ENCODE data around the gene MYO1A.

DNA sequence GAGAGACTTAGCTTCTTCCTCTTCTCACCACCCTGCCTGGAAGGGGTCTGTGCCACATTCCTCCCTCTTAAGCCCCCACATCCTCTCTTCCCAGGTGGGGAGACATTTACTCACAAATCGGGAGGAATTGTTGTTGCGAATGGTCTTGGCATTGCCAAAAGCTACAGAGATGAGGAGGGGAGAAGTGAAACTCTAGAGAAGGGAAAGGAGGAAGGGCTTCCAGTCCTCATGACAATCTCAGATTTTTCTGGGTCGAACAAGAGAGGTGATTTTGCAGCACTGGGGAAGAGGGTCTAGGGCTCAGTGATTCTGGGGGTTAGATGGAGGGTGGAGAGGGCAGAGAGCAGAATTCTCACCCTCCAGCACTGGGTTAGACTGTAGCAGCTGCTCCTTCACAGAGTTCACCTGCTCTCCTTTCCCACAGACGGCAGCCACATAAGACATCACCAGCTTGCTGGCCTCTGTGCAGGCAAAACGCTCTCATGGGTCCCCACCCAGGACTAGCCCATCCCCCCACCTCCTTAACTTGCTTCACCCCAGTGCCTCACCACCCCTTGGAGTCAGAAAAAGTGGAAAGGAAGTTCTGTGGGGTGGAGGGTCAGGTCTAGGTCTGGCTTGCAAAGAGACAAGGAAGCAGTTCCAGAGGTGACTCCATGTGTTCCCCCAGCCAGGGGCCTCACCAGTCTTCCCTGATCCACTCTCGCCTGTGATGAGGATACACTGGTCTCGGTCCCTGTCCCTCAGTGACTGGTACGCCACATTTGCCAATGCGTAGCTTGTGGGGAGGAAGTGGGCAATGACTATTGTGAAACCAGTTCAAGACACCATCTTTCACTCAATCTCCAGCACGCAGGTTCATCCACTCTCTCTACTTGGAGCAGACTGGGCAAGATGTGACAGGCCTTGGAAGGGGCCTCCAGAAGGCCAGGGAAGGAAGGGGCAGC lies 2.7 kb downstream of the MYO1A start:
- TF ChIP-seq POLR2A (IDR thresholded peaks at IDR 0.05), result no peak
- TF ChIP-seq, protein P1, sequence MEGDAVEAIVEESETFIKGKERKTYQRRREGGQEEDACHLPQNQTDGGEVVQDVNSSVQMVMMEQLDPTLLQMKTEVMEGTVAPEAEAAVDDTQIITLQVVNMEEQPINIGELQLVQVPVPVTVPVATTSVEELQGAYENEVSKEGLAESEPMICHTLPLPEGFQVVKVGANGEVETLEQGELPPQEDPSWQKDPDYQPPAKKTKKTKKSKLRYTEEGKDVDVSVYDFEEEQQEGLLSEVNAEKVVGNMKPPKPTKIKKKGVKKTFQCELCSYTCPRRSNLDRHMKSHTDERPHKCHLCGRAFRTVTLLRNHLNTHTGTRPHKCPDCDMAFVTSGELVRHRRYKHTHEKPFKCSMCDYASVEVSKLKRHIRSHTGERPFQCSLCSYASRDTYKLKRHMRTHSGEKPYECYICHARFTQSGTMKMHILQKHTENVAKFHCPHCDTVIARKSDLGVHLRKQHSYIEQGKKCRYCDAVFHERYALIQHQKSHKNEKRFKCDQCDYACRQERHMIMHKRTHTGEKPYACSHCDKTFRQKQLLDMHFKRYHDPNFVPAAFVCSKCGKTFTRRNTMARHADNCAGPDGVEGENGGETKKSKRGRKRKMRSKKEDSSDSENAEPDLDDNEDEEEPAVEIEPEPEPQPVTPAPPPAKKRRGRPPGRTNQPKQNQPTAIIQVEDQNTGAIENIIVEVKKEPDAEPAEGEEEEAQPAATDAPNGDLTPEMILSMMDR (IDR thresholded peaks at IDR 0.05), result no peak
- TF ChIP-seq POLR2AphosphoS5 (IDR thresholded peaks at IDR 0.05), result no peak
